CD4-positive, alpha-beta T cell (primary cell): ENCODE results near the gene SCAMP5. TPM values are rescaled to one million over a fixed set of nuclear protein-coding genes. Genes with fewer than 3 reads are reported as not detected.

Experiments used
- ATAC-seq: fragments of 200-7000 bp; cut with Tn5 transposase; one replicate; pipeline ENCODE4 v1.10.0; 2022; ENCODE audit warnings: mild to moderate bottlenecking; ENCODE audit not compliant: poor library complexity
- CTCF ChIA-PET: fragments of 350-600 bp; sonication (Branson Sonifier 250); formaldehyde crosslinking; loops from one replicate; lab custom pipeline; 2021; ENCODE audit warnings: antibody characterized with exemption, inconsistent platforms; lab: Charles Lee
- POLR2A ChIA-PET: fragments of 350-600 bp; sonication (Branson Sonifier 250); formaldehyde crosslinking; loops from one replicate; lab custom pipeline; 2021; ENCODE audit warnings: antibody characterized with exemption, inconsistent platforms; lab: Charles Lee
- DNase-seq, 14 experiments: peaks; one replicate each; pipeline ENCODE4 v3.0.0-alpha.2; 2013 to 2020; ENCODE audit warnings: mixed read lengths in 2 of 14
- H3K27ac ChIP-seq, 2 donors: one replicate each; pipeline versions ENCODE4 v1.5.1 to v1.7.0; 2013; ENCODE audit warnings: low read length in 2 of 2, low read depth in 1 of 2, mild to moderate bottlenecking in 1 of 2
- H3K27me3 ChIP-seq, 2 experiments: 1 replicate in 1 of 2; 2 replicates in 1 of 2; pipeline versions ENCODE4 v1.6.1 to v1.7.0; 2013; ENCODE audit warnings: low read length in 2 of 2, control low read depth in 1 of 2, mild to moderate bottlenecking in 1 of 2, moderate library complexity in 1 of 2; ENCODE audit not compliant: insufficient read depth in 2 of 2, control insufficient read depth in 1 of 2
- H3K36me3 ChIP-seq: one replicate; pipeline ENCODE4 v1.6.1; 2013; ENCODE audit warnings: low read length, control low read depth; ENCODE audit not compliant: insufficient read depth
- H3K4me1 ChIP-seq: one replicate; pipeline ENCODE4 v1.6.1; 2013; ENCODE audit warnings: low read length, control low read depth; ENCODE audit not compliant: insufficient read depth
- H3K4me3 ChIP-seq: one replicate; pipeline ENCODE4 v1.5.1; 2013; ENCODE audit warnings: mild to moderate bottlenecking, low read length, moderate library complexity
- H3K9me3 ChIP-seq, 2 experiments: 1 replicate in 1 of 2; 2 replicates in 1 of 2; pipeline versions ENCODE4 v1.6.1 to v1.7.0; 2013; ENCODE audit warnings: low read length in 2 of 2, mild to moderate bottlenecking in 2 of 2, control low read depth in 1 of 2, moderate library complexity in 1 of 2; ENCODE audit not compliant: control insufficient read depth in 1 of 2, insufficient read depth in 1 of 2
- H3K27ac Mint-ChIP-seq: one replicate; pipeline ENCODE4 v1.8.0; 2020; ENCODE audit warnings: mixed read lengths
- H3K27me3 Mint-ChIP-seq: one replicate; pipeline ENCODE4 v1.8.0; 2021; ENCODE audit warnings: mixed read lengths
- H3K36me3 Mint-ChIP-seq: one replicate; pipeline ENCODE4 v1.8.0; 2021; ENCODE audit warnings: low read depth, mixed read lengths
- H3K4me1 Mint-ChIP-seq: one replicate; pipeline ENCODE4 v1.8.0; 2021; ENCODE audit warnings: low read depth, mixed read lengths
- H3K4me3 Mint-ChIP-seq: one replicate; pipeline ENCODE4 v1.8.0; 2020; ENCODE audit warnings: mild to moderate bottlenecking, mixed read lengths
- H3K9me3 Mint-ChIP-seq: one replicate; pipeline ENCODE4 v1.8.0; 2020; ENCODE audit warnings: mixed read lengths
- CTCF ChIP-seq: fragments of 200-600 bp; IDR thresholded peaks from one replicate; pipeline ENCODE4 v1.8.0; 2022; ENCODE audit warnings: antibody characterized with exemption, mild to moderate bottlenecking
- intact Hi-C, 2 experiments: fragments of 100-400 bp; cut with DNase I in 1 of 2; cut with micrococcal nuclease in 1 of 2; formaldehyde crosslinking; loops; one replicate each; pipeline versions ENCODE4 v1.15.1 to v1.9.0; 2023 to 2025; cut with DNase I, micrococcal nuclease
- total RNA-seq, 174 experiments: library from RNA in 2 of 174; stranded (reverse) in 2 of 174; gene quantifications; one replicate each; pipeline ENCODE4 v1.2.3 and lab custom pipeline; 2021 to 2026

SCAMP5 gene
- total RNA-seq, 2 experiments from 2014 or later = 5.7 to 6.4 TPM

GRCh38 chr15:74961616-74962015 lies 33.7 kb upstream of the SCAMP5 start:
- no peaks in the 10 kb centered on the region for H3K36me3 Mint-ChIP-seq
- peaks cover 35% of the 10 kb centered on the region for H3K27me3 Mint-ChIP-seq
- H3K27me3 ChIP-seq = peaks cover 31 to 37% of the 10 kb centered on the region in 2 experiments
- TF ChIP-seq CTCF = no peak
- H3K27ac ChIP-seq = no peak overlapping the region
- peaks cover 0 to 13% of the 10 kb centered on the region in 2 experiments for H3K9me3 ChIP-seq
- no peaks in the 10 kb centered on the region for H3K36me3 ChIP-seq
- peaks cover 27% of the 10 kb centered on the region for H3K4me1 ChIP-seq
- no peaks in the 10 kb centered on the region for H3K9me3 Mint-ChIP-seq
- H3K27ac Mint-ChIP-seq = no peak overlapping the region
- peaks cover 21% of the 10 kb centered on the region for H3K4me1 Mint-ChIP-seq
- no peak overlapping the region for H3K4me3 Mint-ChIP-seq
- ATAC-seq (no peak), DNase-seq (no peak)
- no peak overlapping the region for H3K4me3 ChIP-seq
- ChIA-PET CTCF (interaction anchor here (1.5 kb wide), 1 partner anchor 11 kb away, joined by 4 read pairs; no protein-coding TSS in a partner anchor), POLR2A (no interaction called here)
- intact Hi-C loops = no loop called here

GRCh38 chr15:74962219-74962618 lies 33.1 kb upstream of the SCAMP5 start:
- ChIA-PET POLR2A (no interaction called here), CTCF (interaction anchor here (1.5 kb wide), 1 partner anchor 12 kb away, joined by 4 read pairs; no protein-coding TSS in a partner anchor)
- intact Hi-C loops = no loop called here
- no peaks in the 10 kb centered on the region for H3K36me3 ChIP-seq
- H3K9me3 Mint-ChIP-seq = no peaks in the 10 kb centered on the region
- no peak overlapping the region for H3K27ac ChIP-seq
- DNase-seq = no peak
- peaks cover 26 to 32% of the 10 kb centered on the region in 2 experiments for H3K27me3 ChIP-seq
- H3K4me1 Mint-ChIP-seq = peaks cover 21% of the 10 kb centered on the region
- H3K36me3 Mint-ChIP-seq = no peaks in the 10 kb centered on the region
- peaks cover 35% of the 10 kb centered on the region for H3K27me3 Mint-ChIP-seq
- peaks cover 0 to 8% of the 10 kb centered on the region in 2 experiments for H3K9me3 ChIP-seq
- no peak overlapping the region for H3K4me3 ChIP-seq
- ATAC-seq = no peak
- peaks cover 22% of the 10 kb centered on the region for H3K4me1 ChIP-seq
- TF ChIP-seq CTCF = no peak
- H3K27ac Mint-ChIP-seq = no peak overlapping the region
- no peak overlapping the region for H3K4me3 Mint-ChIP-seq

- Histone ChIP-seq H3K27me3 (peaks cover 22 to 28% of the 10 kb centered on the region in 2 experiments), H3K9me3 (peaks cover 0 to 6% of the 10 kb centered on the region in 2 experiments), H3K27ac (no peak overlapping the region), H3K4me1 (peaks cover 17% of the 10 kb centered on the region), H3K36me3 (no peaks in the 10 kb centered on the region), H3K4me3 (no peak overlapping the region)
- no peak overlapping the region for H3K27ac Mint-ChIP-seq
- no peaks in the 10 kb centered on the region for H3K9me3 Mint-ChIP-seq
- POLR2A ChIA-PET = no interaction called here
- TF ChIP-seq CTCF = no peak
- DNase-seq (no peak), ATAC-seq (no peak)
- intact Hi-C loops = no loop called here
- no peak overlapping the region for H3K4me3 Mint-ChIP-seq
- no peaks in the 10 kb centered on the region for H3K36me3 Mint-ChIP-seq
- CTCF ChIA-PET = interaction anchor here (1.2 to 1.5 kb wide), 2 partner anchors 12 to 25 kb away, joined by 3 to 4 read pairs; no protein-coding TSS in a partner anchor
- H3K27me3 Mint-ChIP-seq = peaks cover 31% of the 10 kb centered on the region
- H3K4me1 Mint-ChIP-seq = peaks cover 17% of the 10 kb centered on the region
Measured at GRCh38 chr15:74962671-74963070, 32.7 kb upstream of the SCAMP5 start.
